HepG2 (cell line): ENCODE results near the gene TSPAN17. TPM values are rescaled to one million over a fixed set of nuclear protein-coding genes. Genes with fewer than 3 reads are reported as not detected.

Experiments
- ATAC-seq: fragments of 200-7000 bp; cut with Tn5 transposase; 3 replicates; pipeline ENCODE4 v1.9.1; 2020; ENCODE audit warnings: mild to moderate bottlenecking, moderate library complexity
- BruUV-seq: library from RNA; stranded (reverse); fragments of 400-500 nt; replicated peaks from 2 replicates; lab custom pipeline; 2021; lab: Mats Ljungman, UMichigan
- CTCF ChIA-PET: fragments of 300-600 bp; formaldehyde crosslinking; extraction: SDS; loops from one replicate; lab custom pipeline; 2021; ENCODE audit warnings: low total read pairs, inconsistent platforms, low intra/inter-chr PET ratio; lab: Yijun Ruan, JAX
- POLR2A ChIA-PET: fragments of 350-600 bp; sonication (Branson Sonifier 250); formaldehyde crosslinking; loops from one replicate; lab custom pipeline; 2020; ENCODE audit warnings: antibody characterized with exemption, inconsistent platforms; lab: Yijun Ruan, JAX
- DNase-seq: peaks from one replicate; pipeline ENCODE4 v3.0.0-alpha.2; 2015; ENCODE audit warnings: low spot score
- FAIRE-seq: peaks from 3 replicates; lab custom pipeline; 2011; peaks lifted over from hg19 to GRCh38; lab: Jason Lieb, UNC
- H2AFZ ChIP-seq: one replicate; pipeline ENCODE4 v1.6.1; 2011; ENCODE audit warnings: low read length, inconsistent platforms
- H3K27ac ChIP-seq: fragments of 300-600 bp; 3 replicates; pipeline ENCODE4 v1.8.0; 2011; ENCODE audit warnings: mixed run types, mild to moderate bottlenecking, mixed read lengths, low read length, inconsistent platforms; ENCODE audit not compliant: insufficient read depth; ENCODE audit errors: extremely low read length
- H3K27me3 ChIP-seq, 2 experiments: fragments of 200-600 bp in 1 of 2; 2 replicates in 1 of 2; 3 replicates in 1 of 2; pipeline versions ENCODE4 v1.6.0 to v1.8.0; 2011; ENCODE audit warnings: low read length in 2 of 2, mild to moderate bottlenecking in 2 of 2, moderate library complexity in 2 of 2, inconsistent platforms in 1 of 2; ENCODE audit not compliant: insufficient read depth in 2 of 2, control insufficient read depth in 1 of 2
- H3K36me3 ChIP-seq, 2 experiments: fragments of 200-600 bp in 1 of 2; replicated peaks in 1 of 2; 2 replicates in 1 of 2; 3 replicates in 1 of 2; pipeline versions ENCODE4 v1.5.1 to v1.8.0; 2011; ENCODE audit warnings: low read length in 2 of 2, inconsistent platforms in 1 of 2; ENCODE audit not compliant: insufficient read depth in 2 of 2, control insufficient read depth in 1 of 2
- H3K4me1 ChIP-seq: 2 replicates; pipeline ENCODE4 v1.5.1; 2012; ENCODE audit warnings: low read length, inconsistent platforms; ENCODE audit not compliant: insufficient read depth
- H3K4me2 ChIP-seq: 2 replicates; pipeline ENCODE4 v1.6.0; 2011; ENCODE audit warnings: low read depth, low read length, inconsistent platforms
- H3K4me3 ChIP-seq, 3 experiments: fragments of 200-600 bp in 1 of 3; sonication (generic), shearing (Covaris generic) in 1 of 3; replicated peaks in 1 of 3; 2 replicates each; pipeline ENCODE4 v1.5.1; 2011 to 2016; ENCODE audit warnings: low read length in 3 of 3, inconsistent platforms in 2 of 3, low read depth in 2 of 3, mild to moderate bottlenecking in 2 of 3, control low read depth in 1 of 3, mixed read lengths in 1 of 3; ENCODE audit not compliant: insufficient read depth in 1 of 3
- H3K79me2 ChIP-seq: one replicate; pipeline ENCODE4 v1.6.1; 2011; ENCODE audit warnings: low read length, inconsistent platforms; ENCODE audit not compliant: insufficient read depth
- H3K9ac ChIP-seq: 2 replicates; pipeline ENCODE4 v1.6.0; 2011; ENCODE audit warnings: mild to moderate bottlenecking, low read depth, low read length, inconsistent platforms; ENCODE audit not compliant: insufficient read depth
- H3K9me3 ChIP-seq: 2 replicates; pipeline ENCODE4 v1.5.1; 2012; ENCODE audit warnings: mild to moderate bottlenecking, low read length
- H4K20me1 ChIP-seq: 2 replicates; pipeline ENCODE4 v1.6.0; 2011; ENCODE audit warnings: inconsistent platforms, mild to moderate bottlenecking, low read length, moderate library complexity; ENCODE audit not compliant: insufficient read depth
- AGO1 ChIP-seq: fragments of 200-400 bp; formaldehyde crosslinking; IDR thresholded peaks from 2 replicates; pipeline ENCODE4 v1.6.1; 2017; ENCODE audit warnings: mild to moderate bottlenecking, low read depth, low read length, moderate library complexity; ENCODE audit not compliant: poor library complexity, severe bottlenecking
- ATF7 ChIP-seq, 2 experiments: fragments of 450-650 bp in 1 of 2; sonication (generic) in 1 of 2; formaldehyde crosslinking in 1 of 2; IDR thresholded peaks; 2 replicates each; pipeline versions ENCODE4 v1.4.0 to v1.6.1; 2016 to 2020; ENCODE audit warnings: antibody characterized with exemption in 1 of 2, mild to moderate bottlenecking in 1 of 2, missing genetic modification reagents in 1 of 2
- CBX1 ChIP-seq: IDR thresholded peaks from one replicate; pipeline ENCODE4 v1.6.1; 2016; ENCODE audit warnings: antibody characterized with exemption, low read depth
- CEBPB ChIP-seq: IDR thresholded peaks from 2 replicates; pipeline ENCODE4 v1.6.1; 2011; ENCODE audit warnings: low read depth, low read length, improper control_type of control experiment, borderline replicate concordance
- HOXA5 ChIP-seq: sonication (generic); formaldehyde crosslinking; IDR thresholded peaks from 2 replicates; pipeline ENCODE4 v1.4.0; 2020; ENCODE audit warnings: missing genetic modification reagents
- JUND ChIP-seq: sonication (generic); formaldehyde crosslinking; IDR thresholded peaks from 2 replicates; pipeline ENCODE4 v1.8.0; 2022; ENCODE audit warnings: mild to moderate bottlenecking, missing genetic modification reagents
- PCBP2 ChIP-seq: fragments of 200-400 bp; formaldehyde crosslinking; optimal IDR thresholded peaks from 2 replicates; pipeline ENCODE3; 2018; ENCODE audit warnings: low read length, low read depth; ENCODE audit not compliant: poor library complexity, severe bottlenecking
- PHF21A ChIP-seq: sonication (generic); formaldehyde crosslinking; IDR thresholded peaks from 2 replicates; pipeline ENCODE4 v1.5.0; 2020; ENCODE audit warnings: mild to moderate bottlenecking, missing genetic modification reagents
- XRCC5 ChIP-seq: fragments of 200-400 bp; formaldehyde crosslinking; optimal IDR thresholded peaks from 2 replicates; pipeline ENCODE3; 2017; ENCODE audit warnings: mild to moderate bottlenecking, low read length
- ZSCAN22 ChIP-seq: sonication (generic); formaldehyde crosslinking; IDR thresholded peaks from 2 replicates; pipeline ENCODE4 v1.4.0; 2020; ENCODE audit warnings: mild to moderate bottlenecking, missing genetic modification reagents
- WGBS: methylation state at CpG from one replicate; pipeline ENCODE4 v1.1.6; 2017; ENCODE audit warnings: low lambda C conversion rate; 5-methylcytosine and 5-hydroxymethylcytosine counted together
- in situ Hi-C: cut with HindIII; loops from 2 replicates; pipeline ENCODE4 v1.10.0; 2017; ENCODE audit warnings: low pct_unique_long_range_greater_than_20kb; ENCODE audit not compliant: extremely low pct_ligation_motif_present
- intact Hi-C: fragments of 100-400 bp; cut with micrococcal nuclease; formaldehyde crosslinking; loops from one replicate; pipeline ENCODE4 v1.10.0; 2022; ENCODE audit not compliant: unreplicated experiment
- polyA plus RNA-seq, 8 experiments: library from polyadenylated mRNA; depleted of rRNA in 3 of 8; stranded (reverse) in 7 of 8; unstranded in 1 of 8; fragments of >200 nt; fragmentation: Illumina TruSeq in 4 of 8; extraction: Trizol in 4 of 8; gene quantifications; 2 replicates each; pipeline versions ENCODE4 v1.2.1 to v1.2.3, GENCODE V29; 2011 to 2016; ENCODE audit warnings: low read depth in 4 of 8, missing spikeins in 1 of 8, mixed read lengths in 1 of 8; ENCODE audit not compliant: insufficient read depth in 1 of 8
- total RNA-seq, 5 experiments: library from RNA; depleted of rRNA; stranded (reverse); fragments of >200 nt; fragmentation: Illumina TruSeq; extraction: Trizol; gene quantifications; 2 replicates each; pipeline ENCODE4 v1.2.3, GENCODE V29; 2016; ENCODE audit warnings: low read depth in 1 of 5
- TF ChIP-seq, protein P1 (sequence below): sonication (generic); formaldehyde crosslinking; IDR thresholded peaks from 2 replicates; pipeline ENCODE4 v1.9.0; 2021; ENCODE audit warnings: missing genetic modification reagents, borderline replicate concordance
- TF ChIP-seq, protein P2 (sequence below): sonication (generic); formaldehyde crosslinking; IDR thresholded peaks from 2 replicates; pipeline ENCODE4 v1.5.0; 2020; ENCODE audit warnings: missing genetic modification reagents
- TF ChIP-seq, protein P3 (sequence below): sonication (generic); formaldehyde crosslinking; IDR thresholded peaks from 2 replicates; pipeline ENCODE4 v1.4.0; 2020; ENCODE audit warnings: missing genetic modification reagents

Gene TSPAN17
- total and polyA plus RNA-seq, 2 of the 13 experiments (the other 11 are each of a cell fraction or from before 2014, with no cell fraction given): 11.5 to 15.0 TPM

DNA sequence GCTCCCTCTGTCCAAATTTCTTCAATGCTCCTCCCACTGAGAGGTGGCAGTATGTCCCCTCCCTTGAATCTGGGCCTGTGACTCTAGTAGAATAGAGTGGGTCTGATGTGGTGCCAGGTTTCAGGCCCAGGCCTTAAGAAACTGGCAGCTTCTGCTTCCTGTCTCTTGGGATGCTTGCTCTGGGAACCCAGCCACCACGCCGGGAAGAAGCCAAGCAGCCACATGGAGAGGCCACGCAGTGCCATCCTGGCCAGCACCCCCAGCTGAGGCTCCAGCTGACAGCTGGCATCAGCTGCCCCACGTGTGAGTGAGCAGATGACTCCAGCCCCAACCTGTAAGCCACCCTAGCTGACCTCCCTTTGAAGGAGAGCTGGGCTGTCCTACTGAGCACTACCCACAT, 7.3 kb upstream of the TSPAN17 start:
- POLR2A ChIA-PET: no interaction called here
- no TSS peak for BruUV-seq
- DNase-seq (no peak), FAIRE-seq (no peak), ATAC-seq (no peak)
- no peaks in the 10 kb centered on the region for H3K36me3 ChIP-seq
- no peak overlapping the region for H2AFZ ChIP-seq
- WGBS: no CpG with 5 or more reads among the region's 4 CpGs
- H3K79me2 ChIP-seq: no peaks in the 10 kb centered on the region
- in situ Hi-C loops: no loop called here
- intact Hi-C loops: no loop called here
- TF ChIP-seq, protein P1, sequence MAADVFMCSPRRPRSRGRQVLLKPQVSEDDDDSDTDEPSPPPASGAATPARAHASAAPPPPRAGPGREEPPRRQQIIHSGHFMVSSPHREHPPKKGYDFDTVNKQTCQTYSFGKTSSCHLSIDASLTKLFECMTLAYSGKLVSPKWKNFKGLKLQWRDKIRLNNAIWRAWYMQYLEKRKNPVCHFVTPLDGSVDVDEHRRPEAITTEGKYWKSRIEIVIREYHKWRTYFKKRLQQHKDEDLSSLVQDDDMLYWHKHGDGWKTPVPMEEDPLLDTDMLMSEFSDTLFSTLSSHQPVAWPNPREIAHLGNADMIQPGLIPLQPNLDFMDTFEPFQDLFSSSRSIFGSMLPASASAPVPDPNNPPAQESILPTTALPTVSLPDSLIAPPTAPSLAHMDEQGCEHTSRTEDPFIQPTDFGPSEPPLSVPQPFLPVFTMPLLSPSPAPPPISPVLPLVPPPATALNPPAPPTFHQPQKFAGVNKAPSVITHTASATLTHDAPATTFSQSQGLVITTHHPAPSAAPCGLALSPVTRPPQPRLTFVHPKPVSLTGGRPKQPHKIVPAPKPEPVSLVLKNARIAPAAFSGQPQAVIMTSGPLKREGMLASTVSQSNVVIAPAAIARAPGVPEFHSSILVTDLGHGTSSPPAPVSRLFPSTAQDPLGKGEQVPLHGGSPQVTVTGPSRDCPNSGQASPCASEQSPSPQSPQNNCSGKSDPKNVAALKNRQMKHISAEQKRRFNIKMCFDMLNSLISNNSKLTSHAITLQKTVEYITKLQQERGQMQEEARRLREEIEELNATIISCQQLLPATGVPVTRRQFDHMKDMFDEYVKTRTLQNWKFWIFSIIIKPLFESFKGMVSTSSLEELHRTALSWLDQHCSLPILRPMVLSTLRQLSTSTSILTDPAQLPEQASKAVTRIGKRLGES: no peak
- TF ChIP-seq CBX1 (no peak), PHF21A (CRISPR knock-in tag) (no peak), HOXA5 (CRISPR knock-in tag) (no peak), ZSCAN22 (no peak), JUND (CRISPR knock-in tag) (no peak), ATF7 (IDR thresholded peaks at IDR 0.05) (no peak), ATF7 (CRISPR knock-in tag; IDR thresholded peaks at IDR 0.05) (no peak), CEBPB (no peak), AGO1 (no peak), XRCC5 (no peak), PCBP2 (no peak)
- TF ChIP-seq, protein P2, sequence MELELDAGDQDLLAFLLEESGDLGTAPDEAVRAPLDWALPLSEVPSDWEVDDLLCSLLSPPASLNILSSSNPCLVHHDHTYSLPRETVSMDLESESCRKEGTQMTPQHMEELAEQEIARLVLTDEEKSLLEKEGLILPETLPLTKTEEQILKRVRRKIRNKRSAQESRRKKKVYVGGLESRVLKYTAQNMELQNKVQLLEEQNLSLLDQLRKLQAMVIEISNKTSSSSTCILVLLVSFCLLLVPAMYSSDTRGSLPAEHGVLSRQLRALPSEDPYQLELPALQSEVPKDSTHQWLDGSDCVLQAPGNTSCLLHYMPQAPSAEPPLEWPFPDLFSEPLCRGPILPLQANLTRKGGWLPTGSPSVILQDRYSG (CRISPR knock-in tag): no peak
- TF ChIP-seq, protein P3, sequence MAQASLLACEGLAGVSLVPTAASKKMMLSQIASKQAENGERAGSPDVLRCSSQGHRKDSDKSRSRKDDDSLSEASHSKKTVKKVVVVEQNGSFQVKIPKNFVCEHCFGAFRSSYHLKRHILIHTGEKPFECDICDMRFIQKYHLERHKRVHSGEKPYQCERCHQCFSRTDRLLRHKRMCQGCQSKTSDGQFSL: no peak
- TF ChIP-seq, all 625 proteins: peak for 0
- CTCF ChIA-PET: no interaction called here
- H3K4me2 ChIP-seq: no peak overlapping the region
- H3K4me3 ChIP-seq: no peak overlapping the region
- H3K27me3 ChIP-seq: peaks cover 13 to 68% of the 10 kb centered on the region in 2 experiments
- H3K4me1 ChIP-seq: no peaks in the 10 kb centered on the region
- no peaks in the 10 kb centered on the region for H3K9me3 ChIP-seq
- no peaks in the 10 kb centered on the region for H4K20me1 ChIP-seq
- no peak overlapping the region for H3K9ac ChIP-seq
- H3K27ac ChIP-seq: no peak overlapping the region
